Activated gamma-delta T cell treated with anti-CD3 and anti-CD28 coated beads, Interleukin-2, amount 50 U/mL, for 16 hours (primary cell): ENCODE results near the gene PPP2R5D.

ENCODE experiments used
- DNase-seq: peaks from one replicate; pipeline ENCODE4 v3.0.0-alpha.2; 2020; ENCODE audit warnings: low read depth

The PPP2R5D gene

DNA sequence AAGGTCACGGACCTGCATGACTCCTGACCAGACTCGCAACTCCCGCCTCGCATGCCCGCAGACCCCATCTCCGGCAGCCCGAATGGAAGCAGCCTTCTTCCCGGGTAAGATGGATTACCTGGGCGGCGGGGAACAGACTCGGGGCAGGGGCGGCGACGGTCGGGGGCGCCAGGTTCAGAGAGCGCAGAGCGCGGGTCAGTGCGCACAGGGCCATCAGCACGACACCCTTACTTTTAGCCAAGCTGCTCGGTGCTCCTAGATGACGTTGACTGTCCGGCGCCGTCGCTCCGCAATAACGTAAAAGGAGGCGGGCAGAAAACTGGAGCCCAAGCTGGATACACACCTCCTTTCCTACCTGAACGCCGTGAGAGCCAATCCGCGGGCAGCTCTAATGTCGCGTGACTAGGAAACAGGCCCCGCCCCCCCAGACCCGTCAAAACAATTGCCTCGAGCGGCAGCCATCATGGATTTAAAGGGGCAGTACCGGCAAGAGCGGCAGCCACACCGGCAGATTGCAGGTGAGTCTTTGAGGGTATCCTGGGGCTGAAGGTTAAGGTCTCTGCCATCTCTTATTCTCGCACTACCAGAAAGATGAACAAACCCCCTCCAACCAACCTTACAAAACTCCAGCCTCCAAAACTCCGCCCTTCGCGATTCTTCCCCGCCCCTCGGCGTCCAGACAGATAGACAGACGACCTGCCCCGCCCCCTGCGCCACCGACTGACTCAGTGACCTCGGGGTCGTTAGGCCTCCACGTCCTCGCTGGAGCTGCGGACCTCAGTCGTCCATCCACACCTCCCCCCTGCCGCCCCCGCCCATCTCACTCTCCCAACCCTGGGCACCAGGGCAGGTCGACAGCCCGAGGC, 75.0 kb downstream of the PPP2R5D start, which contains the start of the genes KLC4 and MRPL2:
KLC4 (plus strand) TSS at position 464 of the 866 bp plus-strand sequence. CDS start 1,705 bp downstream, outside the sequence.
MRPL2 (minus strand) TSS at position 267 of the 866 bp plus-strand sequence; CDS start at position 214, 53 bp downstream.
- peak; percentile 95 for DNase-seq

DNA sequence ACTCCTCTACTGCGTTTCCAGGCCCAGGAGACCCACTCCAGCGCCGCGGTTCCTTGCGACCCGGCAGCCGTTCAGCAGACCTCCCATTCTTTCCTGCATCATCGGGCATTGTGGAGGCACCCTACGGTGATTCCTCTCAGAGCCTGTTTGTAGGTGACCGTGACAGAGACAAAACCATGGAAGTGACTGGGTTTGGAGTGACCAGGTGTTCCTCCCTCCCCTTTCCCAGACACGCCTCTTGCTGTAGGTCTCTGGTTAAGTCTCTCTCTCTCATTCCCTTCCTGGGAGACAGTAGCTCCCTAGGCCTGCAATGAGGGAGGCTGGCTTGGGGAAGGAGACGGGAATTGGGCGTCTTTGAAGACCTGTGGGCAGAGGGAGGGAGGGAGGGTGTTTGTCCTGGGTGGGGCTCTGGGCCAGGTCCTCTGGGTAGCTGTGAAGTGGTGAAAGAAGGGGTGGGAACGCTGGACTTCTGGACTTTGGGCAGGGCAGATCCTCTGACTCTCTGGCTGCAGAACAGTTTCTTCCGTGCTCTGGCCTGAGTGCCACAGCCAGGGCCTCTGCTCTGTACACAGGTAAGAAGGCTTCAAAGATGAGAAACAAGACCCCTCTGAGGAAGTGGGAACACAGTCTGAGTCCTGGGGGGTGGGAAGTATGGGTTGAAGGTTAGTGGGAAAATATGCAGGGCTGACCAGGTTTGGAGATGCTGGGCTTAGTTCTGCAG, 75.8 kb downstream of the PPP2R5D start:
- DNase-seq: no peak

DNA sequence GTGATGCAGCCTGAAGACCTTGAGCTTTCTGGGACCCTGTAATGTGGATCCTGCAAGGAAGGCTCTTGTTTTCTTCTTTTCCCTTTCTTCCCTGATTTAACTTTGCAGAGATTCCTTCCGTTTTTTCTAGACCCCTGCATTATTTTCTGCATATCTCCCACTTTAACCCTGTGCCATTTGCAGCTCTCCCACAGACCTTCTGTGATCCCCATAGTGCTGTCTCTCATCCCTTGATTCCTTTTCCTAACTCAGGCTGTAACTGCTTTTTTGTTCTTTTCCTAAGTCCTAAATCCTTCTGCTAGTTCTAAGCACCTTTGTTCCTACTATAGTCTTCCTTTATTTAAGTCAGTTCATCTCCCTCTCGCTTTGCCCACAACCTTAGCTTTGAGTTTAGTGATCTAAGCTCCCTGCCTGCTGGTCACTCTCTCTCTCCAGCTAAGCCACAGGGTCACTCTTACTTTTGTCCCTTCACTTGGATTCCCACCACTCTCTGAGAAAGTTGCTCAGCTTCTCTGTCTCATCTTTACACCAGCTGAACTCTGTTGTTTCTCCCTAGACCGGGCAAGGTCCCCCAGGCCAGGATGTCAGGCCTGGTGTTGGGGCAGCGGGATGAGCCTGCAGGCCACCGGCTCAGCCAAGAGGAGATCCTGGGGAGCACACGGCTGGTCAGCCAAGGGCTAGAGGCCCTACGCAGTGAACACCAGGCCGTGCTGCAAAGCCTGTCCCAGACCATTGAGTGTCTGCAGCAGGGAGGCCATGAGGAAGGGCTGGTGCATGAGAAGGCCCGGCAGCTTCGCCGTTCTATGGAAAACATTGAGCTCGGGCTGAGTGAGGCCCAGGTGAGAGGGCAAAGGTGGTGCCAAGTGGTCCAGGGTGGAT, 76.6 kb downstream of the PPP2R5D start:
- no peak for DNase-seq

DNA sequence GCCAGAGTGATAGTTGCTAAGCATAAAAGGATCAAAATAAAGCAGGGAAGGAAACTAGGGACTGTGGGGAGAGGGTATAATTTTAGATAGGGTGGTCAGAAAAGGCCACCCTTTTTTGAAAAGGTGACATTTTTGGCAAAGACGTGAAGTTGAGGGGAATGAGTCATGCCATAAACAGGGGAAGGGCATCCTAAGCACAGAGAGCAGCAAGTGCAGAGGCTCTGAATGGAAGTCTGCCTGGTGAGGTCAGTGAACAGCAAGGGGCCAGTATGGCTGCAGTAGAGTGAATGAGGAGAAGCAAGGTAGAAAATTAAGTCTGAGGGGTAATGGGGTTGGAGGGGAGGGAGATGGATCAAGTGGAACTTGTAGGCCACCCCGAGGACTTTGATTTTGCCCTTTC, 77.5 kb downstream of the PPP2R5D start:
- DNase-seq: no peak
